Naive thymus-derived CD4-positive, alpha-beta T cell (primary cell): ENCODE results near the gene STRBP. TPM values are rescaled to one million over a fixed set of nuclear protein-coding genes. Genes with fewer than 3 reads are reported as not detected.
"Not testable (repeated sequence)": the region's sequence is repeated elsewhere in the genome, so short reads cannot be mapped to it uniquely, and the experiment has no call there.

Experiments
- ATAC-seq: fragments of 150-1000 bp; cut with Tn5 transposase; 2 replicates; pipeline ENCODE4 v1.10.0; 2021; ENCODE audit warnings: mild to moderate bottlenecking, moderate library complexity
- CTCF ChIA-PET: fragments of 350-600 bp; sonication (Branson Sonifier 250); formaldehyde crosslinking; loops from one replicate; lab custom pipeline; 2021; ENCODE audit warnings: antibody characterized with exemption; lab: Charles Lee
- POLR2A ChIA-PET: fragments of 350-600 bp; sonication (Branson Sonifier 250); formaldehyde crosslinking; loops from one replicate; lab custom pipeline; 2021; ENCODE audit warnings: antibody characterized with exemption, inconsistent platforms; lab: Charles Lee
- DNase-seq, 9 donors: peaks; one replicate each; pipeline versions ENCODE4 v3.0.0 to v3.0.0-alpha.2; 2020 to 2022; ENCODE audit warnings: mixed read lengths in 1 of 9
- H3K27ac ChIP-seq: one replicate; pipeline ENCODE4 v1.7.0; 2013; ENCODE audit warnings: mild to moderate bottlenecking, low read depth, low read length, moderate library complexity
- H3K27me3 ChIP-seq, 2 donors: one replicate each; pipeline ENCODE4 v1.7.0; 2013; ENCODE audit warnings: low read length in 2 of 2, mild to moderate bottlenecking in 2 of 2, moderate library complexity in 2 of 2; ENCODE audit not compliant: control insufficient read depth in 2 of 2, insufficient read depth in 2 of 2
- H3K36me3 ChIP-seq, 3 experiments: 1 replicate in 2 of 3; 2 replicates in 1 of 3; pipeline ENCODE4 v1.7.0; 2013; ENCODE audit warnings: low read length in 3 of 3, mild to moderate bottlenecking in 3 of 3, moderate library complexity in 1 of 3; ENCODE audit not compliant: insufficient read depth in 3 of 3, control insufficient read depth in 2 of 3
- H3K4me1 ChIP-seq, 2 donors: one replicate each; pipeline ENCODE4 v1.7.0; 2013; ENCODE audit warnings: low read length in 2 of 2, mild to moderate bottlenecking in 2 of 2, moderate library complexity in 1 of 2; ENCODE audit not compliant: control insufficient read depth in 2 of 2, insufficient read depth in 2 of 2
- H3K4me3 ChIP-seq: 2 replicates; pipeline ENCODE4 v1.7.0; 2013; ENCODE audit warnings: mild to moderate bottlenecking, low read length
- H3K9me3 ChIP-seq, 3 experiments: 1 replicate in 2 of 3; 2 replicates in 1 of 3; pipeline ENCODE4 v1.7.0; 2013; ENCODE audit warnings: low read length in 3 of 3; ENCODE audit not compliant: control insufficient read depth in 2 of 3
- H3K27ac Mint-ChIP-seq, 9 donors: one replicate each; pipeline ENCODE4 v1.8.0; 2020 to 2022; ENCODE audit warnings: mixed read lengths in 9 of 9, mild to moderate bottlenecking in 8 of 9, moderate library complexity in 5 of 9, inconsistent platforms in 2 of 9
- H3K27me3 Mint-ChIP-seq, 5 donors: one replicate each; pipeline ENCODE4 v1.8.0; 2021 to 2022; ENCODE audit warnings: mixed read lengths in 5 of 5, mild to moderate bottlenecking in 1 of 5
- H3K36me3 Mint-ChIP-seq, 5 donors: one replicate each; pipeline ENCODE4 v1.8.0; 2020 to 2022; ENCODE audit warnings: mixed read lengths in 5 of 5, mild to moderate bottlenecking in 3 of 5, inconsistent platforms in 1 of 5
- H3K4me1 Mint-ChIP-seq, 7 donors: one replicate each; pipeline ENCODE4 v1.8.0; 2020 to 2022; ENCODE audit warnings: mixed read lengths in 7 of 7, mild to moderate bottlenecking in 3 of 7, inconsistent platforms in 1 of 7
- H3K4me3 Mint-ChIP-seq, 10 donors: one replicate each; pipeline ENCODE4 v1.8.0; 2020 to 2022; ENCODE audit warnings: mild to moderate bottlenecking in 10 of 10, mixed read lengths in 10 of 10, moderate library complexity in 6 of 10, inconsistent platforms in 2 of 10
- H3K9me3 Mint-ChIP-seq, 11 donors: one replicate each; pipeline ENCODE4 v1.8.0; 2020 to 2022; ENCODE audit warnings: mixed read lengths in 11 of 11, mild to moderate bottlenecking in 4 of 11, inconsistent platforms in 1 of 11, moderate library complexity in 1 of 11
- intact Hi-C, 2 donors: fragments of 100-400 bp; cut with micrococcal nuclease; formaldehyde crosslinking; loops; one replicate each; pipeline ENCODE4 v1.15.1; 2023
- polyA plus RNA-seq, 2 donors: library from polyadenylated mRNA; unstranded; fragments of 300-500 nt; fragmentation: Illumina TruSeq; gene quantifications; one replicate each; pipeline ENCODE4 v1.2.3, GENCODE V29; 2021
- total RNA-seq, 6 experiments: library from RNA in 5 of 6; stranded (reverse) in 5 of 6; gene quantifications; 1 replicate in 5 of 6; 2 replicates in 1 of 6; pipeline ENCODE4 v1.2.3 and lab custom pipeline; 2021 to 2026

The STRBP gene
- total and polyA plus RNA-seq, 7 experiments from 2014 or later: 14.5 to 28.8 (median 20.6) TPM

- POLR2A ChIA-PET: no interaction called here
- Mint-ChIP-seq H3K4me1 (peaks cover 0 to 6% (median 0%) of the 10 kb centered on the region in 7 donors), H3K4me3 (no peak overlapping the region), H3K27me3 (no peaks in the 10 kb centered on the region), H3K36me3 (peaks cover 0 to 10% (median 7%) of the 10 kb centered on the region in 5 donors), H3K27ac (no peak overlapping the region), H3K9me3 (peaks cover 0 to 10% (median 0%) of the 10 kb centered on the region in 11 donors)
- H3K9me3 ChIP-seq: no peaks in the 10 kb centered on the region
- DNase-seq: no peak
- no peak overlapping the region for H3K27ac ChIP-seq
- peaks cover 0 to 2% (median 0%) of the 10 kb centered on the region in 3 experiments for H3K36me3 ChIP-seq
- H3K4me3 ChIP-seq: no peak overlapping the region
- CTCF ChIA-PET: no interaction called here
- ATAC-seq: no peak
- H3K27me3 ChIP-seq: no peaks in the 10 kb centered on the region
- no peaks in the 10 kb centered on the region for H3K4me1 ChIP-seq
- intact Hi-C loops: no loop called here
Measured at GRCh38 chr9:123191260-123191659, 77.1 kb downstream of the STRBP start.

- ChIA-PET POLR2A (no interaction called here), CTCF (interaction anchor here (0.9 kb wide), 1 partner anchor 163 kb away, joined by 3 read pairs; no protein-coding TSS in a partner anchor)
- no peak overlapping the region for H3K4me3 Mint-ChIP-seq
- Histone ChIP-seq H3K27ac (no peak overlapping the region), H3K27me3 (no peaks in the 10 kb centered on the region), H3K36me3 (no peaks in the 10 kb centered on the region), H3K4me1 (no peaks in the 10 kb centered on the region), H3K4me3 (no peak overlapping the region), H3K9me3 (no peaks in the 10 kb centered on the region)
- H3K9me3 Mint-ChIP-seq: peaks cover 0 to 10% (median 0%) of the 10 kb centered on the region in 11 donors
- peaks cover 0 to 5% (median 0%) of the 10 kb centered on the region in 7 donors for H3K4me1 Mint-ChIP-seq
- DNase-seq: no peak
- intact Hi-C loops: loop anchor here in 1 of 2 donors (10.0 kb wide), 1 partner anchor 78 kb away; the partner anchor contains the start of gene STRBP
- H3K27me3 Mint-ChIP-seq: no peaks in the 10 kb centered on the region
- H3K27ac Mint-ChIP-seq: peak overlapping the region in 3 of 9 donors; percentile 17 to 62 (median 19)
- no peak for ATAC-seq
- H3K36me3 Mint-ChIP-seq: peaks cover 0 to 14% (median 10%) of the 10 kb centered on the region in 5 donors
Measured at GRCh38 chr9:123187131-123187530, 81.3 kb downstream of the STRBP start.

GRCh38 chr9:123186029-123186428 lies 82.4 kb downstream of the STRBP start:
- POLR2A ChIA-PET: interaction anchor here (0.6 kb wide), 1 partner anchor 54 kb away, joined by 3 read pairs; no protein-coding TSS in a partner anchor
- H3K27ac Mint-ChIP-seq: peak overlapping the region in 1 of 9 donors; percentile 47
- H3K9me3 Mint-ChIP-seq: not testable (repeated sequence)

GRCh38 chr9:123176949-123177348 lies 91.4 kb downstream of the STRBP start:
- ChIA-PET CTCF (no interaction called here), POLR2A (no interaction called here)
- no peaks in the 10 kb centered on the region for H3K27me3 ChIP-seq
- no peaks in the 10 kb centered on the region for H3K36me3 ChIP-seq
- no peaks in the 10 kb centered on the region for H3K4me1 ChIP-seq
- peaks cover 0 to 13% (median 8%) of the 10 kb centered on the region in 7 donors for H3K4me1 Mint-ChIP-seq
- peaks cover 3 to 47% (median 16%) of the 10 kb centered on the region in 5 donors for H3K36me3 Mint-ChIP-seq
- H3K4me3 ChIP-seq: no peak overlapping the region
- no peak overlapping the region for H3K27ac ChIP-seq
- H3K27ac Mint-ChIP-seq: no peak overlapping the region
- DNase-seq: no peak
- H3K4me3 Mint-ChIP-seq: no peak overlapping the region
- no peaks in the 10 kb centered on the region for H3K27me3 Mint-ChIP-seq
- intact Hi-C loops: no loop called here
- no peaks in the 10 kb centered on the region for H3K9me3 ChIP-seq
- H3K9me3 Mint-ChIP-seq: no peaks in the 10 kb centered on the region
- ATAC-seq: no peak

More at GRCh38 chr9:123186029-123186428, 82.4 kb downstream of the STRBP start:
- not testable (repeated sequence) for H3K4me1 ChIP-seq, H3K9me3 ChIP-seq, DNase-seq, H3K27me3 ChIP-seq, H3K4me1 Mint-ChIP-seq, H3K36me3 ChIP-seq, H3K4me3 ChIP-seq, H3K27ac ChIP-seq, ATAC-seq, H3K4me3 Mint-ChIP-seq, H3K27me3 Mint-ChIP-seq
- intact Hi-C loops: loop anchor here in 1 of 2 donors (10.0 kb wide), 1 partner anchor 79 kb away; the partner anchor contains the start of gene STRBP
- H3K36me3 Mint-ChIP-seq: peaks cover 0 to 16% (median 10%) of the 10 kb centered on the region in 5 donors
- CTCF ChIA-PET: interaction anchor here (0.9 kb wide), 1 partner anchor 164 kb away, joined by 3 read pairs; no protein-coding TSS in a partner anchor

- Mint-ChIP-seq H3K4me3 (no peak overlapping the region), H3K4me1 (peaks cover 0 to 13% (median 8%) of the 10 kb centered on the region in 7 donors), H3K27ac (peak overlapping the region in 1 of 9 donors; percentile 51), H3K9me3 (no peaks in the 10 kb centered on the region), H3K27me3 (no peaks in the 10 kb centered on the region), H3K36me3 (peaks cover 3 to 47% (median 16%) of the 10 kb centered on the region in 5 donors)
- POLR2A ChIA-PET: no interaction called here
- DNase-seq: no peak
- CTCF ChIA-PET: no interaction called here
- Histone ChIP-seq H3K9me3 (no peaks in the 10 kb centered on the region), H3K27me3 (no peaks in the 10 kb centered on the region), H3K27ac (no peak overlapping the region), H3K4me1 (no peaks in the 10 kb centered on the region), H3K4me3 (no peak overlapping the region), H3K36me3 (no peaks in the 10 kb centered on the region)
- no peak for ATAC-seq
- intact Hi-C loops: no loop called here
Measured at GRCh38 chr9:123175854-123176629, 92.3 kb downstream of the STRBP start.

- ATAC-seq (no peak), DNase-seq (no peak)
- ChIA-PET CTCF (no interaction called here), POLR2A (no interaction called here)
- no peaks in the 10 kb centered on the region for H3K9me3 ChIP-seq
- H3K36me3 ChIP-seq: no peaks in the 10 kb centered on the region
- H3K27me3 ChIP-seq: no peaks in the 10 kb centered on the region
- Mint-ChIP-seq H3K4me1 (peaks cover 0 to 13% (median 8%) of the 10 kb centered on the region in 7 donors), H3K27me3 (no peaks in the 10 kb centered on the region), H3K9me3 (no peaks in the 10 kb centered on the region), H3K36me3 (peaks cover 3 to 45% (median 16%) of the 10 kb centered on the region in 5 donors), H3K4me3 (no peak overlapping the region), H3K27ac (no peak overlapping the region)
- H3K4me1 ChIP-seq: no peaks in the 10 kb centered on the region
- intact Hi-C loops: no loop called here
- H3K27ac ChIP-seq: no peak overlapping the region
- H3K4me3 ChIP-seq: no peak overlapping the region
Measured at GRCh38 chr9:123174887-123175518, 93.4 kb downstream of the STRBP start.
